IPS-18a (cell line): ENCODE results near the gene TOP2A.

Experiments
- H3K27ac ChIP-seq: one replicate; pipeline ENCODE4 v1.5.1; 2013; ENCODE audit warnings: low read length
- H3K27me3 ChIP-seq: one replicate; pipeline ENCODE4 v1.6.1; 2013; ENCODE audit warnings: mild to moderate bottlenecking, low read length; ENCODE audit not compliant: control insufficient read depth, insufficient read depth
- H3K36me3 ChIP-seq: one replicate; pipeline ENCODE4 v1.6.1; 2013; ENCODE audit warnings: low read depth, low read length; ENCODE audit not compliant: control insufficient read depth
- H3K4me1 ChIP-seq: one replicate; pipeline ENCODE4 v1.6.1; 2013; ENCODE audit warnings: low read depth, low read length; ENCODE audit not compliant: control insufficient read depth
- H3K4me3 ChIP-seq: one replicate; pipeline ENCODE4 v1.5.1; 2013; ENCODE audit warnings: low read length
- H3K9ac ChIP-seq: one replicate; pipeline ENCODE4 v1.6.1; 2013; ENCODE audit warnings: mild to moderate bottlenecking, low read length, moderate library complexity
- H3K9me3 ChIP-seq: one replicate; pipeline ENCODE4 v1.6.1; 2013; ENCODE audit warnings: low read depth, low read length; ENCODE audit not compliant: control insufficient read depth

TOP2A gene

DNA sequence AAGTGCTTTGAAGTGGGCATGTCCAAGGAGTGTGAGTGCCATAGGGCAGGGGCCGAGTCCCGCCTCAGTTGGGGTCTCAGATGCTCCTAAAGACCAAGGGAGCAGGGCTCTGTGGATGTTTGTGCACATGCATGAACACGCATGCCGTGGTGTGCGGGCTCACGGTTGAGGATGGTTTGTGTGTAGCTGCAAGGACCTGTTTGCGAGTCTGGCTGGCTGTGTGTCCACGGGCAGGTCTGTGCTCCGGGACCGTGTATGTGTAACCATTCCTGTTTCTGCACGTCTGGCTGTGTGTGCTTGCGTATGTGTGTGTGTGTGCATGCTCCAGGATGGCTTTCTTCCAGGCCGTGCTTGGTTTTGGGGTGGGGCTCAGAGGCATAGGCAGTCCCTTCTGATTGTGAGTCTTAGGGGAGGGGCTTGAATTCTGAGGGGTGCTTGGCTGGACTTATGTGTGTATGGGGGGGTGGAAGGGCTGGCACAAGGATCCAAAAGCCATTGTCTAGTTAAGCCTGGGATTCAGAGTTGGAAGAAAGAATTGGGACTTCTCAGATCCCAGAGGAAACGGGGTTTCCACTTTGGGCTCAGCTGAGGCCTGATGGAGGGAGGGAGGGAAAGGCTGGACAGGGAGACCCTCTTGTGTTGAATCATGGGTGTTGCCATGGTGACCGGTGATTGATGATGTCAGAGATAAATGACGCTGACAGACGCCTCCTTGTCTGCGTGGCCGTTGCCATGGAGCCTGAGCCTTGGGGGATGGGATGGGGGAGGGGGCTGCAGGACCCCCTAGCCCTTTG is 67.6 kb downstream of the TOP2A start:
- no peak overlapping the region for H3K27ac ChIP-seq
- no peaks in the 10 kb centered on the region for H3K36me3 ChIP-seq

GRCh38 chr17:40349477-40349894 is 68.2 kb downstream of the TOP2A start:
- peaks cover 35% of the 10 kb centered on the region for H3K4me1 ChIP-seq
- H3K9ac ChIP-seq: no peak overlapping the region
- no peaks in the 10 kb centered on the region for H3K9me3 ChIP-seq
- no peak overlapping the region for H3K4me3 ChIP-seq
- no peak overlapping the region for H3K27ac ChIP-seq
- H3K36me3 ChIP-seq: no peaks in the 10 kb centered on the region
- peaks cover 56% of the 10 kb centered on the region for H3K27me3 ChIP-seq

More for the DNA sequence above, 67.6 kb downstream of the TOP2A start:
- H3K4me3 ChIP-seq: no peak overlapping the region
- peaks cover 34% of the 10 kb centered on the region for H3K4me1 ChIP-seq
- no peaks in the 10 kb centered on the region for H3K9me3 ChIP-seq
- H3K27me3 ChIP-seq: peaks cover 50% of the 10 kb centered on the region
- H3K9ac ChIP-seq: no peak overlapping the region

- H3K4me3 ChIP-seq: no peak overlapping the region
- H3K27ac ChIP-seq: no peak overlapping the region
- peaks cover 63% of the 10 kb centered on the region for H3K27me3 ChIP-seq
- H3K4me1 ChIP-seq: peaks cover 41% of the 10 kb centered on the region
- no peak overlapping the region for H3K9ac ChIP-seq
- no peaks in the 10 kb centered on the region for H3K36me3 ChIP-seq
- no peaks in the 10 kb centered on the region for H3K9me3 ChIP-seq
These were observed 68.9 kb downstream of the TOP2A start for GRCh38 chr17:40348562-40349476.

DNA sequence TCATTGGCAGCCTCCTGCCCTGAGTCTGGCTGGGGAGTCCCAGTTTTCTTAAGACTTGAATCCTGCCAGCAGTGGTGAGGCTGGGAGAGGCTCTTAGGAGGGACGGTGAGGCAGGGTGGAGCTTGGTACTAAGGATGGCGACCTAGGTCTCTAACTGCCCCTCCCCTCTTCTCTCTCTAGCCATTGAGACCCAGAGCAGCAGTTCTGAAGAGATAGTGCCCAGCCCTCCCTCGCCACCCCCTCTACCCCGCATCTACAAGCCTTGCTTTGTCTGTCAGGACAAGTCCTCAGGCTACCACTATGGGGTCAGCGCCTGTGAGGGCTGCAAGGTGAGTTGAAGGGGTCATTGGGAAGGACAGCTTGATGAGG is 69.6 kb downstream of the TOP2A start:
- Histone ChIP-seq H3K27ac (no peak overlapping the region), H3K9ac (no peak overlapping the region), H3K4me1 (peaks cover 43% of the 10 kb centered on the region), H3K27me3 (peaks cover 70% of the 10 kb centered on the region), H3K4me3 (peak overlapping the region; percentile 34), H3K36me3 (no peaks in the 10 kb centered on the region), H3K9me3 (no peaks in the 10 kb centered on the region)

DNA sequence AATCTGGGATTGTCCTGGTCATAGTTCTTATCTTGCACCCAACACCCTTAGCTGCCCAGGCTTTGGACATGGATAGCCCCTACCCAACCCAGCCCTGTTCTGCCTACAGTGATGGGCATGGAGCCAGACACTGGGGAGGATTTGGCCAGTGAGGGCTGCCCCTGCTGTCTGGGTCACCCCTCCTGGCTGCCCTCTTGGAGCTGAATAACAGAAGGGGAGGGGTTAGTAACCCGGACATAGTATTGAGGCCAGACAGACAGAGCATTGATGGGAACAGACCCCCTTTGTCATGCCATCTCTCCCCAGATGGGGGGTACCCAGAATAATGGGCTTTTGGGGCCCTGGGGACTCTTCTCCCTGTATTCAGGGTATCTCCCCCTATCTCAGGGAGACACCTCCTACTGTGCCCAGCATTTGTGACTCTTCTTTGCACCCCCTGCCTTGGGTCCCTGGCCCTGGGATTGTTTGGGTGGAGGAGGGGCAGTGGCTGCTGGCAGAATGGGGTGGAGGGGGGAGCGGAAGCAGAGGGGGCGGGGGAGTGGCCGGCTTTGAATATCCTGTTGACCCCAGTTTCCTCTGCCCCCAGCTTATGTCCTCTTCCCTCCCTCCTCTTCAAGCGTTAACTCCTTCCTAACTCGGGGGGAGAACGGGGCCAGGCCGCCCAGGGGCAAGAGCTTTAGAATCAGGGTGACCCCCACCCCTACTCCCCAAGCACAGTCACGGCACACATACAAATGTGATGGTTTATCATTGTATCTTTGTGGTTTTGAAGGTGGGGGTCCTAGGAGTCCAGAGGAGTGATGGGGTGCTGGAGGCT is 70.2 kb downstream of the TOP2A start:
- Histone ChIP-seq H3K36me3 (no peaks in the 10 kb centered on the region), H3K9me3 (no peaks in the 10 kb centered on the region), H3K9ac (no peak overlapping the region), H3K4me1 (peaks cover 49% of the 10 kb centered on the region), H3K4me3 (peak overlapping the region; percentile 34), H3K27me3 (peaks cover 75% of the 10 kb centered on the region), H3K27ac (no peak overlapping the region)

DNA sequence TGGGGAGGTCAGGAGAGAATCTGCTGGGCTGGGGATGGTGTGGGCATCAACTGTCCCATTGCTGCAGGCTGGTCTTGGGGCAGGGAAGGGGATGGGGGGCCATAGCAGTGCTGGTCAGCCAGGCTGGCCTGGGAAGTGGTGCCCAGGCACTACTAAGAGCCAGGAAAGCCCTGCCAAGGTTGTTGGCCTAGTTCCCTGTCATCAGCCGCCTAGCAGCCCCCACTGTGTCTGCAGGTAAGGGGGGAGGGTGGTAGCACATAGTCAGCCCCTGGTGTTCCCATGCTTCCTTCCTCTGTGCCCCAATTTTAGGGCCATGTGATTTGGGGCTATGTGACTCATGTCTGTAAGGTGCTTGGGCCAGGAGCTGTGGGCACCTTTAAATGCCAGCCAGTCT is 70.9 kb downstream of the TOP2A start:
- Histone ChIP-seq H3K4me1 (peaks cover 49% of the 10 kb centered on the region), H3K9me3 (no peaks in the 10 kb centered on the region), H3K27me3 (peaks cover 80% of the 10 kb centered on the region), H3K9ac (no peak overlapping the region), H3K36me3 (no peaks in the 10 kb centered on the region), H3K27ac (no peak overlapping the region), H3K4me3 (peak overlapping the region; percentile 4)

GRCh38 chr17:40345994-40346764 is 71.5 kb downstream of the TOP2A start:
- peak overlapping the region; percentile 53 for H3K4me3 ChIP-seq
- H3K9me3 ChIP-seq: no peaks in the 10 kb centered on the region
- no peak overlapping the region for H3K9ac ChIP-seq
- H3K36me3 ChIP-seq: no peaks in the 10 kb centered on the region
- no peak overlapping the region for H3K27ac ChIP-seq
- peaks cover 49% of the 10 kb centered on the region for H3K4me1 ChIP-seq
- H3K27me3 ChIP-seq: peaks cover 82% of the 10 kb centered on the region

DNA sequence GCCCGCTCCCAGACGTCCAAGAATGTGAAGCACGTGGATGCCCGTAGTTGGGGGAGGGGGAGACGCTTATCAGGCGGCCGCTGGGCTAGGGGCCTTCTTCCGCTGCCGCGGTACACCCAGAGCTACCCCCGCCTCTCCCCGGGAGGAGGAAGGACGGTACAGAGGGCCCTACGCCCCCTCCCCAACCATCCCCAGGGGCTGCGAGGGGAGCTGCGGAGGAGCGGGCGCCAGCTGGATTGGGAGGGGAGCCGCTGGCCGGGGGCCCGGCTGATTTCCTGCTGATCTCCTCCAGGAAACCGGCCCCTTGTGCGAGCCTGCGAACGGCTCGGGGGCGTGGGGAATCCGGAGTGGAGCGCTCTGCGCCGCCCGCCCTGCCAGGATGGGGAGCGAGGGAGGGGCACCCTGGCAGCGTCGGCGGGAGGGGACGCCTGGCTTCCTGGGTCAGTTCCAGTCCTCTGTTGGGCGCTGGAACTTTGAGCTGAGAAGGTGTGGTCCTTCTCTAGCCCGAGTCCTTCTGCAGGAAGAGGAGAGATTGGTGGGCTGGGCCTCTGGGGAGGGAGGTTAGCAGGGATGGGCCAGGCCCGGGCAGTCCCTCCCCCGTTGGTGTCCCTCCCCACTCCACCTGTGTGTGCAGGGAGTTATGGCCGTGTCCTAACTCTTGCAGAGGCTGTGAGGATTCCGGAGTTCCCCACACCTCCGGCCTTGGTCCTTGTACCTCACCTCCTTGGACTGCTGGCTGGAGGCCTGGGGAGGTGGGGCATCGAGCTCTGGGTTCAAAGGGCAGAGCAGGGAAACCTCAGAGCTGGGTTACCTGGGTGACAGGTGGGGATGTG is 72.3 kb downstream of the TOP2A start:
- peak overlapping the region; percentile 31 for H3K9ac ChIP-seq

GRCh38 chr17:40344421-40345160 is 73.1 kb downstream of the TOP2A start:
- Histone ChIP-seq H3K27me3 (peaks cover 88% of the 10 kb centered on the region), H3K4me3 (peak overlapping the region; percentile 53), H3K36me3 (no peaks in the 10 kb centered on the region), H3K4me1 (peaks cover 49% of the 10 kb centered on the region), H3K9me3 (no peaks in the 10 kb centered on the region), H3K9ac (no peak overlapping the region), H3K27ac (no peak overlapping the region)

More for the DNA sequence above, 72.3 kb downstream of the TOP2A start:
- Histone ChIP-seq H3K27me3 (peaks cover 87% of the 10 kb centered on the region), H3K36me3 (no peaks in the 10 kb centered on the region), H3K4me1 (peaks cover 49% of the 10 kb centered on the region), H3K27ac (no peak overlapping the region), H3K4me3 (peak overlapping the region; percentile 53), H3K9me3 (no peaks in the 10 kb centered on the region)
